C4-2B (cell line): ENCODE results near the gene SPACA7.
"Not testable (repeated sequence)": the region's sequence is repeated elsewhere in the genome, so short reads cannot be mapped to it uniquely, and the experiment has no call there.

ENCODE experiments used
- H3K27ac ChIP-seq: fragments of 450-650 bp; 2 replicates; pipeline ENCODE4 v1.5.1; 2017
- CTCF ChIP-seq: fragments of 450-650 bp; conservative IDR thresholded peaks from 2 replicates; pipeline ENCODE4 v1.5.1; 2017; ENCODE audit warnings: mild to moderate bottlenecking
- ZFX ChIP-seq: fragments of 450-650 bp; IDR thresholded peaks from 2 replicates; pipeline ENCODE4 v1.6.1; 2017

Gene SPACA7

GRCh38 chr13:112397108-112397507 lies 21.0 kb downstream of the SPACA7 start:
- peak overlapping the region; percentile 80 for H3K27ac ChIP-seq
- TF ChIP-seq CTCF (no peak), ZFX (no peak)

DNA sequence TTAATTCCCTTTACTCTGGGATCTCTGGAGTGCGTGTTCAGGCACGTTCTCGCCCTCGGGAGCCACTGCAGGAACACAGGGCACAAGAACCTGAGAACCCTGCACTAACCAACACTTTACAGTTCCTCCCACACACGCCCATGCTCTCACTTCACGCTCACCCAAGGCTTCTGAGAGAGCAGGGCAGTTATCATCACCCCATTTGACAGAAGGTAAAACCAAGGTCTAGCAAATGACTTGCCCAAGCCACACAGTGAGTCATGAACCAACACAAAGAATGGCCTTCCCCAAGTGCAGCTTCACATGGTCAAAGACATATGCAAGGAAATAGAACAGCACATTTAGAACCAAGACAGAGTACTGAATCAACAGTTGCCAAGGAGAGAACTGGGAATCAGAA lies 22.2 kb downstream of the SPACA7 start:
- not testable (repeated sequence) for H3K27ac ChIP-seq

GRCh38 chr13:112409828-112410227 lies 33.7 kb downstream of the SPACA7 start:
- H3K27ac ChIP-seq: not testable (repeated sequence)

DNA sequence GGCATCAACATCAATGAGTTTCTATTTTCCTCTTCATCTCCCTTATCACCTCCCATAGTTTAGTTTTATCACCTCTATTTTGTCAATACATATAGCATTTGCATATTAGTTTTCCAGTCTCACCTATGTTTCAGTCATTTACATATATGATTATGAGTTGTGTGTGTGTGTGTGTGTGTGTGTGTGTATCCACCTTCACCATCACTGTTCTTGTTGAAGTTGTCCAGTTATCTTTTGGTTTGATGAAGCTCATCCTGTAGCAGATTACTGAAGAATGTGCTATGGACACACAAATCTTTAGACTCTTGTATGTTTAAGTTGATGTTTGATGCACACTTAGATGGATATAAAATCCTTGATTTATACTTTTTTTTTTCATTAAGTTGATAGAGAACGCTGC lies 40.5 kb downstream of the SPACA7 start:
- H3K27ac ChIP-seq: no peak overlapping the region
- TF ChIP-seq CTCF: no peak
- no peak for TF ChIP-seq ZFX

GRCh38 chr13:112417079-112417478 lies 40.9 kb downstream of the SPACA7 start:
- TF ChIP-seq ZFX (no peak), CTCF (no peak)

DNA sequence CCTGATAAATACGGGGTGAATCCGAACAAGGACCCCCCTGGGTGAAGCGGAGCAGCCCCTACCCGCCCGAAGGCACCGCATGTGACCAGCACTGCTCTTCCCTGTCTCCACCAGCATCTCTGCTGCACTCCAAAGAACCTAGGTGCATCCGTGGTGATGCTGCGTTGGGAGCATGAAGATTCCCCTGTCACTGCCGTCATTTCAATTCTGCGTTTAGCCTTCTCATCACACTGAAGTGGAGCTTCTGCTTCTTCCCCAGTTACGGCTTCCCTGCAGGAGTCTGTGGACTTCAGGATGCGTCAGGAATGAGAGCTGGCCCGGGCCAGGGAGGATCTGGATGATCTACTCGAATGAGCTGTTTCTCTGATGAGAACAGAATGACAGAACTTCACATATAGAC lies 47.9 kb downstream of the SPACA7 start:
- TF ChIP-seq CTCF: no peak

More at GRCh38 chr13:112417079-112417478, 40.9 kb downstream of the SPACA7 start:
- H3K27ac ChIP-seq: no peak overlapping the region

GRCh38 chr13:112428704-112429103 lies 52.5 kb downstream of the SPACA7 start:
- H3K27ac ChIP-seq: no peak overlapping the region
- no peak for TF ChIP-seq CTCF
- no peak for TF ChIP-seq ZFX

More for the DNA sequence above, 47.9 kb downstream of the SPACA7 start:
- H3K27ac ChIP-seq: no peak overlapping the region

DNA sequence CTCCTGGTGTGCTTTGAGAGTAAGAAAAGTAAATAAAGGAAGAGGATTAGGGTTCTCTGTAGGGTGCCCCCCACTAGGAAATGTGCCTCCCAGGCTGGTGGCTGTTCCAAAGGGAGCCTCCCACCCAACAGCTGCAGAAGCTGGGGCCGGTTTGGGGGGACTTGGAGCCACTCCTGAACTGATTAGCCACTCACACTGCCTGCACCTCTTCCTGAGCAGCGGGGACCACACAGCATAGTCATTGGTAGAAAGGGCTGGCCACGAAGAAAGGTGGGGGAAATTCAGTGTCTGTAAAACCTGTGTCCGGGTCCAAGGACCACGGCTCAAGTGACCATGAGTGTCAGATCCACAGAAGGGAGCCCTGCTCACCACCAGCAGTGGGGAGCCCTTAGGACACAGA lies 55.6 kb downstream of the SPACA7 start:
- TF ChIP-seq ZFX (no peak), CTCF (no peak)
- H3K27ac ChIP-seq: no peak overlapping the region

DNA sequence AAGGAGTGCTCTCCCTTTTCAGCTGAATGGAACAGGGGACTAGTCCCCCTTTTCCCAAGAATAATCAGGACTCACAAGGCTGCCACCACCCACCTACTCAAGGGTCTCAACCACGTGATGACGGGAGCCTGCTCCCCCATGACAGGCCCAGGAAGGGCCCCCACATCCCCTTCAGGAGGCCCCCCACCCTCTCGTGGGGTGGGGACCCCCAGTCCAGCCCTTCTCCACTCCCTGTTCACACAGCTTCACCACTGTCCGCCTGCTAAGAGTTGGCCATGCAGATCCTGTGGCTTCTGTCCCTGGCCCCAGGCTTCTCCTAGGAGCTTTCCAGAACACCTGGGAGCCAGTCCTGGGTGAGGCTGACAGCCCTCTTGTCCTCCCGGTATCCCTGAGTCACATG lies 56.6 kb downstream of the SPACA7 start:
- not testable (repeated sequence) for H3K27ac ChIP-seq

DNA sequence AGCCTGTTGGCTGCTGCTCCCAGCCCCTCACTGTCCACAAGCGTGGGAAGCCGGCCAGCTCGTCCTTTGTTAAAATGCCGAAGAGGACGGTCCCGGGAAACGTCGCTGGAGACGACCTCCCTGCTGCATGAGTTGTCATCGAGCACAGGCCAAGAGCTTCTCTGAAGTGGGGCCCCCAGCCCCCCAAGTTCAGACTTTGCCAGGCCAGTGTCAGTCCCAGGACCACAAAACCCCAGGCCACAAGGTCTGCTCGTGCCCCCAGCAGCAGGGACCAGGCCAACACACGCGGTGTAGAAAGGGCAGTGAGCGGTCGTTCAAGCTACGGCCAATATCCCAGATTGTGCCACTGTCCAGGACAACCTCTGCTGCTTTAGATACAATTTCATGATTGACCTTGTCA lies 57.4 kb downstream of the SPACA7 start:
- not testable (repeated sequence) for H3K27ac ChIP-seq
